Activated naive CD4-positive, alpha-beta T cell treated with anti-CD3 and anti-CD28 coated beads, Interleukin-2, amount 10 ng/mL, durations not matched to agents 7 days and 5 days (primary cell): ENCODE data around the gene LMO3.

Experiments used
- CTCF ChIA-PET: fragments of 350-600 bp; sonication (Branson Sonifier 250); formaldehyde crosslinking; loops from one replicate; lab custom pipeline; 2021; ENCODE audit warnings: antibody characterized with exemption; lab: Charles Lee
- DNase-seq: peaks from one replicate; pipeline ENCODE4 v3.0.0-alpha.2; 2020
- H3K27ac Mint-ChIP-seq: one replicate; pipeline ENCODE4 v1.8.0; 2021; ENCODE audit warnings: mild to moderate bottlenecking, moderate library complexity, mixed read lengths
- H3K27me3 Mint-ChIP-seq: one replicate; pipeline ENCODE4 v1.8.0; 2021; ENCODE audit warnings: mild to moderate bottlenecking, mixed read lengths
- H3K36me3 Mint-ChIP-seq: one replicate; pipeline ENCODE4 v1.8.0; 2021; ENCODE audit warnings: mixed read lengths
- H3K4me1 Mint-ChIP-seq: one replicate; pipeline ENCODE4 v1.8.0; 2021; ENCODE audit warnings: mixed read lengths
- H3K4me3 Mint-ChIP-seq: one replicate; pipeline ENCODE4 v1.8.0; 2021; ENCODE audit warnings: mild to moderate bottlenecking, moderate library complexity, mixed read lengths
- H3K9me3 Mint-ChIP-seq: one replicate; pipeline ENCODE4 v1.8.0; 2021; ENCODE audit warnings: mixed read lengths

Gene LMO3

GRCh38 chr12:16586350-16587109, 19.4 kb downstream of the LMO3 start:
- CTCF ChIA-PET, result interaction anchor here (0.7 kb wide), 1 partner anchor 106 kb away, joined by 3 read pairs; no protein-coding TSS in a partner anchor

GRCh38 chr12:16585781-16586180, 20.2 kb downstream of the LMO3 start:
- Mint-ChIP-seq H3K9me3 (peaks cover 6% of the 10 kb centered on the region), H3K4me1 (no peaks in the 10 kb centered on the region), H3K4me3 (no peak overlapping the region), H3K27me3 (no peaks in the 10 kb centered on the region), H3K36me3 (no peaks in the 10 kb centered on the region), H3K27ac (no peak overlapping the region)
- no peak for DNase-seq
- CTCF ChIA-PET, result no interaction called here

More at GRCh38 chr12:16586350-16587109, 19.4 kb downstream of the LMO3 start:
- Mint-ChIP-seq H3K9me3 (peaks cover 6% of the 10 kb centered on the region), H3K27ac (no peak overlapping the region), H3K27me3 (no peaks in the 10 kb centered on the region), H3K36me3 (no peaks in the 10 kb centered on the region), H3K4me3 (no peak overlapping the region), H3K4me1 (no peaks in the 10 kb centered on the region)
- no peak for DNase-seq

GRCh38 chr12:16583969-16584745, 21.8 kb downstream of the LMO3 start:
- no peaks in the 10 kb centered on the region for H3K36me3 Mint-ChIP-seq
- H3K4me1 Mint-ChIP-seq, result no peaks in the 10 kb centered on the region
- H3K27me3 Mint-ChIP-seq, result no peaks in the 10 kb centered on the region
- no peak for DNase-seq
- CTCF ChIA-PET, result no interaction called here
- no peak overlapping the region for H3K4me3 Mint-ChIP-seq
- H3K27ac Mint-ChIP-seq, result no peak overlapping the region
- peaks cover 6% of the 10 kb centered on the region for H3K9me3 Mint-ChIP-seq

- H3K27ac Mint-ChIP-seq, result no peak overlapping the region
- H3K36me3 Mint-ChIP-seq, result no peaks in the 10 kb centered on the region
- peaks cover 4% of the 10 kb centered on the region for H3K9me3 Mint-ChIP-seq
- no peak for DNase-seq
- H3K4me3 Mint-ChIP-seq, result no peak overlapping the region
- CTCF ChIA-PET, result no interaction called here
- no peaks in the 10 kb centered on the region for H3K4me1 Mint-ChIP-seq
- H3K27me3 Mint-ChIP-seq, result no peaks in the 10 kb centered on the region
Observed at GRCh38 chr12:16581416-16581815, 24.5 kb downstream of the LMO3 start.

- Mint-ChIP-seq H3K27ac (no peak overlapping the region), H3K4me1 (no peaks in the 10 kb centered on the region), H3K36me3 (no peaks in the 10 kb centered on the region), H3K4me3 (no peak overlapping the region), H3K27me3 (no peaks in the 10 kb centered on the region), H3K9me3 (peaks cover 10% of the 10 kb centered on the region)
- no peak for DNase-seq
- CTCF ChIA-PET, result no interaction called here
Observed at GRCh38 chr12:16579041-16579440, 26.9 kb downstream of the LMO3 start.

- no peak for DNase-seq
- Mint-ChIP-seq H3K27ac (no peak overlapping the region), H3K36me3 (no peaks in the 10 kb centered on the region), H3K9me3 (peaks cover 7% of the 10 kb centered on the region), H3K4me3 (no peak overlapping the region), H3K4me1 (no peaks in the 10 kb centered on the region), H3K27me3 (no peaks in the 10 kb centered on the region)
- CTCF ChIA-PET, result no interaction called here
Observed at GRCh38 chr12:16573398-16574077, 32.4 kb downstream of the LMO3 start.

GRCh38 chr12:16568873-16569272, 37.1 kb downstream of the LMO3 start:
- CTCF ChIA-PET, result no interaction called here
- Mint-ChIP-seq H3K27ac (no peak overlapping the region), H3K36me3 (no peaks in the 10 kb centered on the region), H3K27me3 (no peaks in the 10 kb centered on the region), H3K9me3 (peaks cover 6% of the 10 kb centered on the region), H3K4me3 (no peak overlapping the region), H3K4me1 (no peaks in the 10 kb centered on the region)
- no peak for DNase-seq

GRCh38 chr12:16564675-16565074, 41.3 kb downstream of the LMO3 start:
- DNase-seq, result no peak
- Mint-ChIP-seq H3K4me1 (no peaks in the 10 kb centered on the region), H3K27ac (no peak overlapping the region), H3K9me3 (peaks cover 6% of the 10 kb centered on the region), H3K36me3 (no peaks in the 10 kb centered on the region), H3K4me3 (no peak overlapping the region), H3K27me3 (no peaks in the 10 kb centered on the region)
- CTCF ChIA-PET, result no interaction called here

GRCh38 chr12:16563504-16563903, 42.5 kb downstream of the LMO3 start:
- no peak for DNase-seq
- Mint-ChIP-seq H3K4me3 (no peak overlapping the region), H3K27ac (no peak overlapping the region), H3K4me1 (no peaks in the 10 kb centered on the region), H3K9me3 (peaks cover 6% of the 10 kb centered on the region), H3K27me3 (no peaks in the 10 kb centered on the region), H3K36me3 (no peaks in the 10 kb centered on the region)
- CTCF ChIA-PET, result no interaction called here

GRCh38 chr12:16562921-16563320, 43.0 kb downstream of the LMO3 start:
- Mint-ChIP-seq H3K9me3 (peaks cover 6% of the 10 kb centered on the region), H3K27ac (no peak overlapping the region), H3K36me3 (no peaks in the 10 kb centered on the region), H3K27me3 (no peaks in the 10 kb centered on the region), H3K4me1 (no peaks in the 10 kb centered on the region), H3K4me3 (no peak overlapping the region)
- DNase-seq, result no peak
- CTCF ChIA-PET, result no interaction called here

GRCh38 chr12:16562435-16562834, 43.5 kb downstream of the LMO3 start:
- CTCF ChIA-PET, result no interaction called here
- Mint-ChIP-seq H3K9me3 (peaks cover 6% of the 10 kb centered on the region), H3K36me3 (no peaks in the 10 kb centered on the region), H3K27me3 (no peaks in the 10 kb centered on the region), H3K4me1 (no peaks in the 10 kb centered on the region), H3K27ac (no peak overlapping the region), H3K4me3 (no peak overlapping the region)
- DNase-seq, result no peak

GRCh38 chr12:16560273-16560672, 45.7 kb downstream of the LMO3 start:
- H3K4me1 Mint-ChIP-seq, result no peaks in the 10 kb centered on the region
- no peak overlapping the region for H3K27ac Mint-ChIP-seq
- no peaks in the 10 kb centered on the region for H3K27me3 Mint-ChIP-seq
- H3K36me3 Mint-ChIP-seq, result no peaks in the 10 kb centered on the region
- DNase-seq, result no peak
- H3K4me3 Mint-ChIP-seq, result no peak overlapping the region
- peaks cover 2% of the 10 kb centered on the region for H3K9me3 Mint-ChIP-seq
- CTCF ChIA-PET, result interaction anchor here (0.6 kb wide), 1 partner anchor 215 kb away, joined by 3 read pairs; no protein-coding TSS in a partner anchor

- no peak for DNase-seq
- no peak overlapping the region for H3K4me3 Mint-ChIP-seq
- no peaks in the 10 kb centered on the region for H3K36me3 Mint-ChIP-seq
- H3K27ac Mint-ChIP-seq, result no peak overlapping the region
- H3K4me1 Mint-ChIP-seq, result no peaks in the 10 kb centered on the region
- CTCF ChIA-PET, result no interaction called here
- no peaks in the 10 kb centered on the region for H3K27me3 Mint-ChIP-seq
- H3K9me3 Mint-ChIP-seq, result peaks cover 4% of the 10 kb centered on the region
Observed at GRCh38 chr12:16555630-16556029, 50.3 kb downstream of the LMO3 start.

GRCh38 chr12:16553457-16553856, 52.5 kb downstream of the LMO3 start:
- H3K4me3 Mint-ChIP-seq, result no peak overlapping the region

More at GRCh38 chr12:16553457-16553856, 52.5 kb downstream of the LMO3 start:
- no peak overlapping the region for H3K27ac Mint-ChIP-seq
- no peak for DNase-seq
- no peaks in the 10 kb centered on the region for H3K4me1 Mint-ChIP-seq
- H3K27me3 Mint-ChIP-seq, result no peaks in the 10 kb centered on the region
- H3K36me3 Mint-ChIP-seq, result no peaks in the 10 kb centered on the region
- H3K9me3 Mint-ChIP-seq, result peaks cover 6% of the 10 kb centered on the region
- CTCF ChIA-PET, result no interaction called here
